Gastroesophageal sphincter (tissue), 4 donors: ENCODE measurements around the gene SERPINA9. TPM values are rescaled to one million over a fixed set of nuclear protein-coding genes. Genes with fewer than 3 reads are reported as not detected.

Experiments used
- ATAC-seq: fragments of 150-250 bp; one replicate; pipeline ENCODE4 v1.9.1; 2016; ENCODE audit warnings: mild to moderate bottlenecking, moderate library complexity
- H3K27ac ChIP-seq, 4 donors: fragments of 200-600 bp; sonication (generic) in 3 of 4; 1 replicate in 3 of 4; 2 replicates in 1 of 4; pipeline ENCODE4 v1.5.1; 2016 to 2019
- H3K27me3 ChIP-seq: fragments of 200-600 bp; sonication (generic); one replicate; pipeline ENCODE4 v1.5.1; 2019
- H3K36me3 ChIP-seq, 2 donors: fragments of 200-600 bp; sonication (generic); one replicate each; pipeline ENCODE4 v1.5.1; 2019; ENCODE audit warnings: control low read depth in 1 of 2
- H3K4me1 ChIP-seq, 3 donors: fragments of 200-600 bp; sonication (generic); 1 replicate in 2 of 3; 2 replicates in 1 of 3; pipeline ENCODE4 v1.5.1; 2016 to 2019; ENCODE audit warnings: control low read depth in 2 of 3
- H3K4me3 ChIP-seq, 2 donors: fragments of 200-600 bp; sonication (generic); one replicate each; pipeline ENCODE4 v1.5.1; 2019; ENCODE audit warnings: mild to moderate bottlenecking in 1 of 2, moderate library complexity in 1 of 2
- H3K9me3 ChIP-seq, 3 donors: fragments of 200-600 bp; sonication (generic); one replicate each; pipeline ENCODE4 v1.5.1; 2017 to 2019; ENCODE audit warnings: control low read depth in 2 of 3
- EP300 ChIP-seq: sonication (generic); formaldehyde crosslinking; IDR thresholded peaks from one replicate; pipeline ENCODE4 v1.6.1; 2017; ENCODE audit warnings: antibody characterized with exemption, mild to moderate bottlenecking
- POLR2A ChIP-seq, 2 donors: fragments of 450-650 bp; IDR thresholded peaks; one replicate each; pipeline ENCODE4 v1.6.1; 2017; ENCODE audit warnings: antibody characterized with exemption in 2 of 2, mild to moderate bottlenecking in 2 of 2, moderate library complexity in 1 of 2
- POLR2AphosphoS5 ChIP-seq: sonication (generic); formaldehyde crosslinking; IDR thresholded peaks from one replicate; pipeline ENCODE4 v1.6.1; 2017; ENCODE audit warnings: antibody characterized with exemption
- WGBS, 2 donors: methylation state at CpG; one replicate each; pipeline ENCODE4 v1.1.5; 2018; ENCODE audit warnings: low coverage in 1 of 2; 5-methylcytosine and 5-hydroxymethylcytosine counted together
- total RNA-seq, 4 donors: library from RNA; depleted of rRNA; stranded (reverse); fragments of >200 nt; gene quantifications; one replicate each; pipeline ENCODE4 v1.1.0, GENCODE V29; 2016
- TF ChIP-seq, protein P1 (sequence below), 4 experiments: fragments of 200-600 bp in 2 of 4; fragments of 450-650 bp in 2 of 4; sonication (generic) in 1 of 4; IDR thresholded peaks; one replicate each; pipeline ENCODE4 v1.5.1; 2017 to 2019; ENCODE audit warnings: antibody characterized with exemption in 4 of 4, mild to moderate bottlenecking in 2 of 4, moderate library complexity in 2 of 4

Gene SERPINA9
- total RNA-seq, 4 donors from 2014 or later, result not detected

DNA sequence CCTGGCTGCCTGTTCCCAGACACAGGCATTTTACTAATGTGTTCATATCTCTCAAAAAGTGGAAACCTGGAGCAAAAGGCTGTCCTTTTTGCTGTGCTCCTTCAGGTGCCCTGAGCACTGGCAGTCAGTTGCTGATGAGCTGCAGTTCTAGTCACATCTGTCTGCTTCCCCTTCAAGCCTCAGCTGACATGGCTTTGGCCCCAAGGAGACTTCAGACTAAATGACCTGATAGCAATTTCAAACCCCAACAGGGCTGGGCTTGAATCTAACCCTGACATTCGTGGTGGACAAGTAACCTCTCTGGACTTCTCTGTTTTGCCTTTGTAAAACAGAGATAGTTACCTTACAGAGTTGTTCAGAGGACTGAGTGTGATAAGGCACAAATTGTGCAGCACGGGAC, 5.7 kb downstream of the SERPINA9 start:
- peaks cover 17% of the 10 kb centered on the region for H3K27me3 ChIP-seq
- no peaks in the 10 kb centered on the region for H3K4me1 ChIP-seq
- no peak overlapping the region for H3K27ac ChIP-seq
- no peak for TF ChIP-seq POLR2A (IDR thresholded peaks at IDR 0.05)
- TF ChIP-seq, protein P1, sequence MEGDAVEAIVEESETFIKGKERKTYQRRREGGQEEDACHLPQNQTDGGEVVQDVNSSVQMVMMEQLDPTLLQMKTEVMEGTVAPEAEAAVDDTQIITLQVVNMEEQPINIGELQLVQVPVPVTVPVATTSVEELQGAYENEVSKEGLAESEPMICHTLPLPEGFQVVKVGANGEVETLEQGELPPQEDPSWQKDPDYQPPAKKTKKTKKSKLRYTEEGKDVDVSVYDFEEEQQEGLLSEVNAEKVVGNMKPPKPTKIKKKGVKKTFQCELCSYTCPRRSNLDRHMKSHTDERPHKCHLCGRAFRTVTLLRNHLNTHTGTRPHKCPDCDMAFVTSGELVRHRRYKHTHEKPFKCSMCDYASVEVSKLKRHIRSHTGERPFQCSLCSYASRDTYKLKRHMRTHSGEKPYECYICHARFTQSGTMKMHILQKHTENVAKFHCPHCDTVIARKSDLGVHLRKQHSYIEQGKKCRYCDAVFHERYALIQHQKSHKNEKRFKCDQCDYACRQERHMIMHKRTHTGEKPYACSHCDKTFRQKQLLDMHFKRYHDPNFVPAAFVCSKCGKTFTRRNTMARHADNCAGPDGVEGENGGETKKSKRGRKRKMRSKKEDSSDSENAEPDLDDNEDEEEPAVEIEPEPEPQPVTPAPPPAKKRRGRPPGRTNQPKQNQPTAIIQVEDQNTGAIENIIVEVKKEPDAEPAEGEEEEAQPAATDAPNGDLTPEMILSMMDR (IDR thresholded peaks at IDR 0.05), result no peak
- no peak for TF ChIP-seq POLR2AphosphoS5
- TF ChIP-seq EP300, result no peak
- H3K4me3 ChIP-seq, result no peak overlapping the region
- 67% methylated on average over 1 of the region's 2 CpGs; no CpG with 5 or more reads in 1 of the 2 donors for WGBS, 2 donors
- H3K9me3 ChIP-seq, result peaks cover 0 to 2% (median 0%) of the 10 kb centered on the region in 3 donors
- ATAC-seq, result no peak
- H3K36me3 ChIP-seq, result no peaks in the 10 kb centered on the region

- H3K27ac ChIP-seq, result no peak overlapping the region
Measured at GRCh38 chr14:94469261-94469660, 6.7 kb downstream of the SERPINA9 start.

DNA sequence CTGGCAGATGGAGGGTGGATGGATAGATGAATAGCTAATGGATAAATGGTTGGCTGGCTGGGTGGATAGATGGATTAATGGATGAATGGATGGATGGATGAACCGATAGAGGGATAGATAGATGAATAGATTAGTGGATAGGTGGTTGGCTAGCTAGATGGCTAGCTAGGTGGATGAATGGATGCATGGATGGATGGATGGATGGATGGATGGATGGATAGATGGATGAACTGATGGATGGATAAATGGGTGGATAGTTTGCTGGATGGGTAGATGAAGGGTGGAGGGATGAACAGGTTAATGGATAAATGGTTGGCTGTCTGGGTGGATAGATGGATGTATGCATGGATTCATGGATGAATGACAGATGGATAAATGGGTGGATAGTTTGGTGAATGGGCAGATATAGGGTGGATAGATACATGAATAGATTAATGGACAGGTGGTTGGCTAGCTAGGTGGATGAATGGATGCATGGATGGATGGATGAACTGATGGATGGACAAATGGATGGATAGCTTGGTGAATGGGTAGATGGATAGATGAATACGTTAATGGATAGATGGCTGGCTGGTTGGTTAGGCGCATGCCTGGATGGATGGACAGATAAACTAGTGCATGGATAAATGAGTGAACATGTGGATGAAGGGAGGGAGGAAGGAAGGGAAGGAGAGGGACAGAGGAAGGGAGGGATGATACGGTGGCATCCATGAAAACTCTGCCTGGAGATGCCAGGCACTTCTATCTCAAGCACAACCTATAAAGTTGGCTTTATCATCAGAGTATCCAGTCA, 8.1 kb downstream of the SERPINA9 start:
- TF ChIP-seq, protein P1 (IDR thresholded peaks at IDR 0.05), result no peak
- TF ChIP-seq POLR2A (IDR thresholded peaks at IDR 0.05), result no peak
- TF ChIP-seq POLR2AphosphoS5, result no peak
- no peak for TF ChIP-seq EP300
- no peak overlapping the region for H3K27ac ChIP-seq
- WGBS, 2 donors, result 83 to 91% methylated on average over 4 of the region's 4 CpGs
- peaks cover 17% of the 10 kb centered on the region for H3K27me3 ChIP-seq
- ATAC-seq, result no peak
- no peak overlapping the region for H3K4me3 ChIP-seq
- H3K36me3 ChIP-seq, result no peaks in the 10 kb centered on the region
- H3K4me1 ChIP-seq, result no peaks in the 10 kb centered on the region
- peaks cover 0 to 19% (median 0%) of the 10 kb centered on the region in 3 donors for H3K9me3 ChIP-seq

More at GRCh38 chr14:94469261-94469660, 6.7 kb downstream of the SERPINA9 start:
- Histone ChIP-seq H3K9me3 (peaks cover 0 to 12% (median 0%) of the 10 kb centered on the region in 3 donors), H3K4me1 (no peaks in the 10 kb centered on the region), H3K36me3 (no peaks in the 10 kb centered on the region), H3K4me3 (no peak overlapping the region), H3K27me3 (peaks cover 17% of the 10 kb centered on the region)
- WGBS, 2 donors, result 89% methylated on average over 3 of the region's 3 CpGs; no CpG with 5 or more reads in 1 of the 2 donors
- no peak for ATAC-seq
- no peak for TF ChIP-seq POLR2A (IDR thresholded peaks at IDR 0.05)
- TF ChIP-seq, protein P1 (IDR thresholded peaks at IDR 0.05), result no peak
- no peak for TF ChIP-seq POLR2AphosphoS5
- no peak for TF ChIP-seq EP300

DNA sequence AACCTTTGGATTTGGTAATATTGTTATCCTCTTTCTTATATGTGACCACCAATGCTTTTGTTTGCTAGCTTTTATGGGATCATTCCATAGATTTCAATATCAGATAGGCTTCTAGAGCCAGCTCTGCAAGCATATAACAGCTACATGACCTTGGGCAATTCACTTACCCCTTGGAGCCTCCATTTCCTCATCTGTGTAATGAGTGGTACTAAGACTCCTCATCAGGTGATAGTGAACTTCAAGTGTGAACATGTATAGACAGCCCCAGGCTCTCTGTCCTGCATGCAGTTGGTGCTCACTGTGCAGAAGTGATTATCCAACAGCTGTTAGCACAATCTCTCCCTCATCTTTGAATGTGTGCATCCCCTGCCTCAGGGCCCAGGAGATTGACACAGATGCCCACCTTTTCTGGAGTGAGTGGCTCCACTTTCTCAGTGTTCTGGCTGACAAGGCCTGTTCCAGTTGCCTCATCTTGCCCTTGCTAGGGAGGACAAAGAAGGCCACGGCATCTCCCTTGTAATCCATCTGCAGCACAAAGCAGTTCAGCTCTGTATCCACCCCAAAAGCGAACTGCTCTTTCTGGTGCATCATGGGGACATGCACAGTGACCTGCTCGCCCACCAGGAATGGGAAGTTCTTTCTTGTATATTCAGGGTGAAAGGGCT, 9.2 kb downstream of the SERPINA9 start:
- WGBS, 2 donors, result no CpG with 5 or more reads among the region's 3 CpGs
- Histone ChIP-seq H3K36me3 (no peaks in the 10 kb centered on the region), H3K4me1 (no peaks in the 10 kb centered on the region), H3K4me3 (no peak overlapping the region), H3K27me3 (peaks cover 7% of the 10 kb centered on the region), H3K9me3 (peaks cover 0 to 19% (median 0%) of the 10 kb centered on the region in 3 donors), H3K27ac (no peak overlapping the region)
- no peak for ATAC-seq
- no peak for TF ChIP-seq POLR2AphosphoS5

GRCh38 chr14:94465042-94465441, 11.0 kb downstream of the SERPINA9 start:
- Histone ChIP-seq H3K9me3 (peaks cover 0 to 19% (median 0%) of the 10 kb centered on the region in 3 donors), H3K36me3 (no peaks in the 10 kb centered on the region), H3K4me1 (no peaks in the 10 kb centered on the region), H3K27me3 (peaks cover 7% of the 10 kb centered on the region), H3K4me3 (no peak overlapping the region), H3K27ac (no peak overlapping the region)
- 86 to 88% methylated on average over 2 to 3 of the region's 5 CpGs for WGBS, 2 donors
- ATAC-seq, result no peak
- TF ChIP-seq, protein P1 (IDR thresholded peaks at IDR 0.05), result no peak
- no peak for TF ChIP-seq POLR2A (IDR thresholded peaks at IDR 0.05)
- no peak for TF ChIP-seq POLR2AphosphoS5
- no peak for TF ChIP-seq EP300
